ENCODE results near the gene BEAN1. TPM values are rescaled to one million over a fixed set of nuclear protein-coding genes. Genes with fewer than 3 reads are reported as not detected.

Gene BEAN1
- polyA plus RNA-seq, 1 donor from 2014 or later: 0.16 TPM

DNA sequence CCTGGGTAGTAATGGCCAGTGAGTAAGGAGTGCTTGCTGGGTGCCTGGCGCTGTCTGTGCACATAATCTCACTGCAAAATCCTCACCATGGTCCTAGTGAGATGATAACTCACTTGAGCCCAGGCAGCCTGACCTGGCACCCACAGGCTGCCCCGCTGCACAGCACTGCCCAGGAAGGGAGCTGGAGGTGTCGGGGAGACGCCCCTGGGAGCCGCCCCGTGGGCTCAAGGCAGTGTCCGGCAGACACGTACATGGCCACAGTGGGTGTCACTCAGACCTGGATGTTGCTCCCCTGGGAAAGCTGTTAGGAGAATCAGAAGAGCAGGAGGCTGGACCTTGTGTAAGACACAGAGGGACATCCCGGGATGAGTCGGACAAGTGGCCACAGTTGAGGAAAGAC, 44.2 kb downstream of the BEAN1 start:
- no peak overlapping the region for H3K27ac ChIP-seq (ENCODE audit: low read length)
- H3K9ac ChIP-seq (ENCODE audit: low read length): no peak overlapping the region
- H3K27me3 ChIP-seq (ENCODE audit: insufficient read depth, low read depth, low read length): no peaks in the 10 kb centered on the region
- no peaks in the 10 kb centered on the region for H3K79me2 ChIP-seq (replicated peaks; ENCODE audit: insufficient read depth, low read length)
- H3F3A ChIP-seq (ENCODE audit: insufficient read depth, low read length, poor library complexity, severe bottlenecking): no peaks in the 10 kb centered on the region
- no peak overlapping the region for H2AFZ ChIP-seq (ENCODE audit: low read depth, low read length)
- H3K9me3 ChIP-seq (ENCODE audit: low read length): no peaks in the 10 kb centered on the region
- H3K9me2 ChIP-seq (ENCODE audit: insufficient read depth, low read length): no peaks in the 10 kb centered on the region
- TF ChIP-seq, protein P1, sequence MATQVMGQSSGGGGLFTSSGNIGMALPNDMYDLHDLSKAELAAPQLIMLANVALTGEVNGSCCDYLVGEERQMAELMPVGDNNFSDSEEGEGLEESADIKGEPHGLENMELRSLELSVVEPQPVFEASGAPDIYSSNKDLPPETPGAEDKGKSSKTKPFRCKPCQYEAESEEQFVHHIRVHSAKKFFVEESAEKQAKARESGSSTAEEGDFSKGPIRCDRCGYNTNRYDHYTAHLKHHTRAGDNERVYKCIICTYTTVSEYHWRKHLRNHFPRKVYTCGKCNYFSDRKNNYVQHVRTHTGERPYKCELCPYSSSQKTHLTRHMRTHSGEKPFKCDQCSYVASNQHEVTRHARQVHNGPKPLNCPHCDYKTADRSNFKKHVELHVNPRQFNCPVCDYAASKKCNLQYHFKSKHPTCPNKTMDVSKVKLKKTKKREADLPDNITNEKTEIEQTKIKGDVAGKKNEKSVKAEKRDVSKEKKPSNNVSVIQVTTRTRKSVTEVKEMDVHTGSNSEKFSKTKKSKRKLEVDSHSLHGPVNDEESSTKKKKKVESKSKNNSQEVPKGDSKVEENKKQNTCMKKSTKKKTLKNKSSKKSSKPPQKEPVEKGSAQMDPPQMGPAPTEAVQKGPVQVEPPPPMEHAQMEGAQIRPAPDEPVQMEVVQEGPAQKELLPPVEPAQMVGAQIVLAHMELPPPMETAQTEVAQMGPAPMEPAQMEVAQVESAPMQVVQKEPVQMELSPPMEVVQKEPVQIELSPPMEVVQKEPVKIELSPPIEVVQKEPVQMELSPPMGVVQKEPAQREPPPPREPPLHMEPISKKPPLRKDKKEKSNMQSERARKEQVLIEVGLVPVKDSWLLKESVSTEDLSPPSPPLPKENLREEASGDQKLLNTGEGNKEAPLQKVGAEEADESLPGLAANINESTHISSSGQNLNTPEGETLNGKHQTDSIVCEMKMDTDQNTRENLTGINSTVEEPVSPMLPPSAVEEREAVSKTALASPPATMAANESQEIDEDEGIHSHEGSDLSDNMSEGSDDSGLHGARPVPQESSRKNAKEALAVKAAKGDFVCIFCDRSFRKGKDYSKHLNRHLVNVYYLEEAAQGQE (IDR thresholded peaks at IDR 0.05; ENCODE audit: borderline replicate concordance): no peak
- TF ChIP-seq SMC3 (conservative IDR thresholded peaks at IDR 0.05; ENCODE audit: poor library complexity): no peak
- TF ChIP-seq TAF1 (IDR thresholded peaks at IDR 0.05; ENCODE audit: low read depth): no peak
- no peak for TF ChIP-seq POLR2AphosphoS5 (IDR thresholded peaks at IDR 0.05)
- no peak for TF ChIP-seq RAD21 (conservative IDR thresholded peaks at IDR 0.05)
- no peak for TF ChIP-seq EZH2 (IDR thresholded peaks at IDR 0.05; ENCODE audit: borderline replicate concordance, insufficient read depth, low read length, poor library complexity, severe bottlenecking)
- TF ChIP-seq, protein P2, sequence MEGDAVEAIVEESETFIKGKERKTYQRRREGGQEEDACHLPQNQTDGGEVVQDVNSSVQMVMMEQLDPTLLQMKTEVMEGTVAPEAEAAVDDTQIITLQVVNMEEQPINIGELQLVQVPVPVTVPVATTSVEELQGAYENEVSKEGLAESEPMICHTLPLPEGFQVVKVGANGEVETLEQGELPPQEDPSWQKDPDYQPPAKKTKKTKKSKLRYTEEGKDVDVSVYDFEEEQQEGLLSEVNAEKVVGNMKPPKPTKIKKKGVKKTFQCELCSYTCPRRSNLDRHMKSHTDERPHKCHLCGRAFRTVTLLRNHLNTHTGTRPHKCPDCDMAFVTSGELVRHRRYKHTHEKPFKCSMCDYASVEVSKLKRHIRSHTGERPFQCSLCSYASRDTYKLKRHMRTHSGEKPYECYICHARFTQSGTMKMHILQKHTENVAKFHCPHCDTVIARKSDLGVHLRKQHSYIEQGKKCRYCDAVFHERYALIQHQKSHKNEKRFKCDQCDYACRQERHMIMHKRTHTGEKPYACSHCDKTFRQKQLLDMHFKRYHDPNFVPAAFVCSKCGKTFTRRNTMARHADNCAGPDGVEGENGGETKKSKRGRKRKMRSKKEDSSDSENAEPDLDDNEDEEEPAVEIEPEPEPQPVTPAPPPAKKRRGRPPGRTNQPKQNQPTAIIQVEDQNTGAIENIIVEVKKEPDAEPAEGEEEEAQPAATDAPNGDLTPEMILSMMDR (IDR thresholded peaks at IDR 0.05; ENCODE audit: poor library complexity, severe bottlenecking): no peak
- no peak for TF ChIP-seq EP300 (conservative IDR thresholded peaks at IDR 0.05; ENCODE audit: poor library complexity, severe bottlenecking)
- TF ChIP-seq MXI1 (conservative IDR thresholded peaks at IDR 0.05; ENCODE audit: poor library complexity, severe bottlenecking): no peak
- no peaks in the 10 kb centered on the region for H3K36me3 ChIP-seq (ENCODE audit: insufficient read depth, low read length)
- no peak overlapping the region for H3K4me2 ChIP-seq (ENCODE audit: low read length)
- H3K4me3 ChIP-seq (ENCODE audit: low read length): no peak overlapping the region
- no peaks in the 10 kb centered on the region for H4K20me1 ChIP-seq (ENCODE audit: insufficient read depth)

DNA sequence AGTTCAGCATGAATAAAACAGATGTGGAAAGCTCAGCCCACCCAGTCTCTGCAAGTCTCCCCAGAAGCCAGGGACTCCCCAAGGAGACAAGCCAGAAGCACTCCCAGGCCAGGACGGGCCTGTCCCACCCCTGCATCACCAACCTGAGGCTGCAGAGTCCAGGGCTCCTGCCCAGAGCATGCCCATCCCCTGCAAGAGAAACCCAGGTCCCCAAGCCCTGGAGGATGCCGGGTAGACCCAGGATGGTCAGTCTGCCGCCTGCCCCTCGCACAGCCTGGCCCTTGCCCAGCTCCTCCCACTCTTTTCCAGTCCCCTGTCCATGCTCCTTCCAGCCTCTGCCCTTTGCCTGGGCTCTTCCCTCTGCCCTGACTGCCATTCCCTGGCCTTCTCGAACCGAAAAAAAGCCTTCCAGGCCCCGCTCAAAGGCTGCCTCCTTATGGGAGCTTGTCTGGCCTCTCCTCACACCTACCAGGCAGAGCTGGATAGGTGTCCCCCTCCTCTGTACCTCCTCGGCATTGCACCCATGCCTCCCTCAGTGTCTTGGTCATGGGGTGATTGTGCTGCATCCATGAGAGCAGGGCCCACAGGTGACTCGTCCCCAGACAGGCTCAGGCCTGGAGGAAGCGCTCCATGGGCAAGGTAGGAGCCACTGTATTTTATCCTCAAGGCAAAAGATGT, 44.8 kb downstream of the BEAN1 start:
- no peak for TF ChIP-seq EZH2 (IDR thresholded peaks at IDR 0.05; ENCODE audit: borderline replicate concordance, insufficient read depth, low read length, poor library complexity, severe bottlenecking)
- no peak for TF ChIP-seq MXI1 (conservative IDR thresholded peaks at IDR 0.05; ENCODE audit: poor library complexity, severe bottlenecking)
- TF ChIP-seq, protein P1 (IDR thresholded peaks at IDR 0.05; ENCODE audit: borderline replicate concordance): no peak
- H3K9ac ChIP-seq (ENCODE audit: low read length): no peak overlapping the region
- no peaks in the 10 kb centered on the region for H3K9me3 ChIP-seq (ENCODE audit: low read length)
- no peak overlapping the region for H3K4me3 ChIP-seq (ENCODE audit: low read length)
- H3K27ac ChIP-seq (ENCODE audit: low read length): no peak overlapping the region
- H3K4me2 ChIP-seq (ENCODE audit: low read length): no peak overlapping the region
- H3K9me2 ChIP-seq (ENCODE audit: insufficient read depth, low read length): no peaks in the 10 kb centered on the region
- H3K79me2 ChIP-seq (replicated peaks; ENCODE audit: insufficient read depth, low read length): no peaks in the 10 kb centered on the region
- no peaks in the 10 kb centered on the region for H4K20me1 ChIP-seq (ENCODE audit: insufficient read depth)
- H2AFZ ChIP-seq (ENCODE audit: low read depth, low read length): no peak overlapping the region
- no peaks in the 10 kb centered on the region for H3K36me3 ChIP-seq (ENCODE audit: insufficient read depth, low read length)
- no peaks in the 10 kb centered on the region for H3F3A ChIP-seq (ENCODE audit: insufficient read depth, low read length, poor library complexity, severe bottlenecking)
- H3K27me3 ChIP-seq (ENCODE audit: insufficient read depth, low read depth, low read length): no peaks in the 10 kb centered on the region
